NB4 (cell line): ENCODE data around the gene CLMP.

Experiments
- DNase-seq: peaks from one replicate; pipeline ENCODE4 v3.0.0; 2010; ENCODE audit warnings: low read depth
- H3K4me3 ChIP-seq: one replicate; pipeline ENCODE4 v1.5.1; 2011; ENCODE audit warnings: mild to moderate bottlenecking, low read depth, low read length, moderate library complexity
- MYC ChIP-seq: IDR thresholded peaks from 2 replicates; pipeline ENCODE4 v1.6.1; 2011; ENCODE audit warnings: low read depth, low read length
- POLR2A ChIP-seq: IDR thresholded peaks from 2 replicates; pipeline ENCODE4 v1.6.1; 2011; ENCODE audit warnings: mild to moderate bottlenecking; ENCODE audit not compliant: insufficient read length; ENCODE audit errors: extremely low read depth
- TF ChIP-seq, protein P1 (sequence below): IDR thresholded peaks from 2 replicates; pipeline ENCODE4 v1.6.1; 2011; ENCODE audit warnings: low read depth, low read length
- TF ChIP-seq, protein P2 (sequence below): IDR thresholded peaks from one replicate; pipeline ENCODE4 v1.5.1; 2012; ENCODE audit warnings: low read depth, low read length

The CLMP gene

DNA sequence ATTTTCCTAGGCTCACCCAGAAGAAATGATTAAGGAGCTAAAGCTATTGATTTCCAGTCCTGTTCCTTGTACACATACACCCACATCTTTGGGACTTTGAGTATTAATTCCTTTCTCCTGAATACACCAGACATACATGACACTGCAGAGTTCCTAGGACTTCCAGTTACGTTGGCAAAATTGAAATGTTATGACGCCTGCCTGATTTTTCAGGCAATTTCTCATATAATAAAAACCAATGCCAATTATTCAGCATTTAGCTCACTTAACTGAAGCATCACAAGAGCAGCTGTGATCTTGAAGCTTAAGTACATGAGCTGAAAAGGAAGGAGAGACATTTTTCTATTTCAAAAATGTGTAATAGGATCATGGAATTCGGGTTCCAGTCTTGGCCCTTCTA lies 4.5 kb downstream of the CLMP start:
- no peak for TF ChIP-seq MYC
- TF ChIP-seq, protein P1, sequence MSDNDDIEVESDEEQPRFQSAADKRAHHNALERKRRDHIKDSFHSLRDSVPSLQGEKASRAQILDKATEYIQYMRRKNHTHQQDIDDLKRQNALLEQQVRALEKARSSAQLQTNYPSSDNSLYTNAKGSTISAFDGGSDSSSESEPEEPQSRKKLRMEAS: no peak
- TF ChIP-seq, protein P2, sequence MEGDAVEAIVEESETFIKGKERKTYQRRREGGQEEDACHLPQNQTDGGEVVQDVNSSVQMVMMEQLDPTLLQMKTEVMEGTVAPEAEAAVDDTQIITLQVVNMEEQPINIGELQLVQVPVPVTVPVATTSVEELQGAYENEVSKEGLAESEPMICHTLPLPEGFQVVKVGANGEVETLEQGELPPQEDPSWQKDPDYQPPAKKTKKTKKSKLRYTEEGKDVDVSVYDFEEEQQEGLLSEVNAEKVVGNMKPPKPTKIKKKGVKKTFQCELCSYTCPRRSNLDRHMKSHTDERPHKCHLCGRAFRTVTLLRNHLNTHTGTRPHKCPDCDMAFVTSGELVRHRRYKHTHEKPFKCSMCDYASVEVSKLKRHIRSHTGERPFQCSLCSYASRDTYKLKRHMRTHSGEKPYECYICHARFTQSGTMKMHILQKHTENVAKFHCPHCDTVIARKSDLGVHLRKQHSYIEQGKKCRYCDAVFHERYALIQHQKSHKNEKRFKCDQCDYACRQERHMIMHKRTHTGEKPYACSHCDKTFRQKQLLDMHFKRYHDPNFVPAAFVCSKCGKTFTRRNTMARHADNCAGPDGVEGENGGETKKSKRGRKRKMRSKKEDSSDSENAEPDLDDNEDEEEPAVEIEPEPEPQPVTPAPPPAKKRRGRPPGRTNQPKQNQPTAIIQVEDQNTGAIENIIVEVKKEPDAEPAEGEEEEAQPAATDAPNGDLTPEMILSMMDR: no peak
- no peak for DNase-seq
- H3K4me3 ChIP-seq: no peak overlapping the region

DNA sequence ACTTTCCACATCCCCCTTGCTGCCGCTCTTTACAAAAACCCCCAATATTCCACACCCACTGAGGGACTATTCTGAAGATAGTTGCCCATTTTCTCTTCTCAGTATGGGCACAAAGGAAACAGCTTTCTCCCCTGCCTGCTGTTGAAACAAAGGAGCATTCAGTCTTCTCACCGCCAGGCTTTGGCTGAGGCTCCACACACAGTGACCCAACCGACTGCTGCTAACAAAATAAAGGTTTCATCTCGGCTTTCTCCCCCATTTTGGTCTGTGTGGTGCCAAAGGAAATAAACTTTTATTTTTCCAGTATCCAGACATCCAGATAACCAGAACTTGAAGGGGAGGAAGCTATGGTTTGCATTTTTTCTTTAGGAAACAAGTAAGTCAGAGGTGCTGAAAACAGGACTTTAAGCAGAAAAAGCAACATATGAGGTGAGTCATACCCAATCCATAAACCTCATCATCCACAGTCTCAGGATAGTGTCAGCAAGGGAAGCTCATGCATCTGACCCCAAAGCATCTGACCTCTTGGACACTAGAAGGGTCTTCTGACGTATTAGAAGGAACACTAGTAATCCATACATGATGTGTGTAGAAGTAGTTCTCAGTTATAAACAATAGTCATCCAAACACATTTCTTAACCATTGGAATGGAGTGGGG lies 6.4 kb downstream of the CLMP start:
- TF ChIP-seq MYC: no peak
- TF ChIP-seq, protein P1: no peak
- TF ChIP-seq, protein P2: no peak
- TF ChIP-seq POLR2A: no peak
- no peak for DNase-seq
- no peak overlapping the region for H3K4me3 ChIP-seq

DNA sequence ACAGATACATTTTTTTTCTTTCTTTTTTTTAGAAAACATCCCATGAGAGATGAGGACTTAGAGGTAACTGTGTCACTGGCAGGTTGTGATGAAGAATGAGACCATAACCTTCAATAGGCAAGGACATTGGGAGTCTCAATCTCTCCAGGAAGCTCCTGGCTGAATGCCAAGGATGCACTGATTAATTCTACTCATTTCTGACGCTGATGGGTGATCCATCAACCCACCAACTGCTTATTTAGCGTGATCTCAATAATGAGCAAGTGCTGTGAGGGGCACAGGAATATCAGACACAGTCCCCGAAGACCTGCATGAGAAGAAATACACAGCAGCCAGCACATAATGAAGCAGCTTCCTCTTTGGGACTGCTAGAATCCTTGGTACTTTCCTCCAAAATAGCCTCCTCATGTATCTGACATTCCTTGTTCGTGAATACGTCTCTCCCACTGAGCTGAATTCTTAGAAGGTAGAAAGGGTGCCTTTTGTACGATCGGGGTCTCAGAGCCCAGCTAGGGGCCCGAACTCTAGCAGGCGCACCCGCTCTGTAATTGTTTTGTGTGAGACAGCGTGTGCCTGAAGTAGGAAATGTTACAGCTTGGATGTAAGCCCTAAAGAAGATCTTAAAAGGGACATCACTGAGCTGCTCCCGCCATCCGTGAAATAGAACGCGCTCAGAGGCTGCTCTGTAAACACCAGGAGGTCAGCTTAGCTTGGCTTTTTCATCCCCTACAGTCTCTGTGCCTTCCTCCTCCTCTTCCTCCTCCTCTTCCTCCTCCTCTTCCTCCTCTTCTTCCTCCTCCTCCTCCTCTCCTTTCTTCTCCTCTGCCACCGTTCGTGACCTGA lies 7.2 kb downstream of the CLMP start:
- no peak for DNase-seq
- no peak overlapping the region for H3K4me3 ChIP-seq
- TF ChIP-seq, protein P1: no peak
- TF ChIP-seq, protein P2: no peak
- TF ChIP-seq MYC: no peak
- no peak for TF ChIP-seq POLR2A

DNA sequence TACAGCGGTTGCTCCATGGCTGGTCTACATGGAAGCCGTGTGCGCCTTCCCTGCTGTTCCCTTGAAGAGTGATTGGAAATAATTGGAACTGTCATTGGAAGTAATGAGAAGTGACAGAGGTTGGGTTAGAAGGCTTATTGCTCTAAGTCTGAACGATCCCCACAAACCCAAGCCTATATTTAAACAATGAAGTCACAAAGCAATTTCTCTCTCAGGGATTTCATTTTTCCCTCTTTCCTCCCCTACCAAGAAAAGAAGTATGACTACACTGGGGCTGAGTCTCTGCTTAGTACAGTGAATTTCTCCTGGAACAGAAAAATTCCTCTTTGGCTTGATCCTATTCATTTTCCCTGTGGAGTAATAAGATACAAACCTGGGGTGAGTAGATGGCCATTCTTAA lies 7.8 kb downstream of the CLMP start:
- no peak for DNase-seq
- no peak for TF ChIP-seq POLR2A
- no peak for TF ChIP-seq MYC
- TF ChIP-seq, protein P2: no peak
- TF ChIP-seq, protein P1: no peak
- H3K4me3 ChIP-seq: no peak overlapping the region

DNA sequence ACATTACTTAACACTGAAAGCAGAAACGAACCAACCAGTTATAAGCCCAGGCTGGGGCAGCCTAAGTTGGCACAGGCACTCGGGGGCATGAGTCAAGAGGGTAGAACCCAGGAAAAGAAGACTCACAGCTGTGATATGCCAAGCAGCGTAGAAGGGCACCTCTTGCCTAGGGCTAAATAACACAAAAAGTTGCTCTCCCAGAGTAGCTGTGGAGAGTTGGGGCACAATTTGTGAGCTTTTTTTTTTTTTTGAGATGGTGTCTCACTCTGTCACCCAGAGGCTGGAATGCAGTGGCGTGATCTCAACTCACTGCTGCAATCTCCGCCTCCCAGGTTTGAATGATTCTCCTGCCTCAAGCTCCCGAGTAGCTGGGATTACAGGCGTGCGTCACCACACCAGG lies 8.8 kb downstream of the CLMP start:
- TF ChIP-seq, protein P1: no peak
- no peak for TF ChIP-seq POLR2A
- no peak for TF ChIP-seq MYC
- TF ChIP-seq, protein P2: no peak
- H3K4me3 ChIP-seq: no peak overlapping the region
- DNase-seq: no peak
